ENCODE results near the gene PCSK4. TPM values are rescaled to one million over a fixed set of nuclear protein-coding genes. Genes with fewer than 3 reads are reported as not detected.

The PCSK4 gene
- total RNA-seq, 4 donors from 2014 or later, result 2.6 to 11.9 (median 7.5) TPM

DNA sequence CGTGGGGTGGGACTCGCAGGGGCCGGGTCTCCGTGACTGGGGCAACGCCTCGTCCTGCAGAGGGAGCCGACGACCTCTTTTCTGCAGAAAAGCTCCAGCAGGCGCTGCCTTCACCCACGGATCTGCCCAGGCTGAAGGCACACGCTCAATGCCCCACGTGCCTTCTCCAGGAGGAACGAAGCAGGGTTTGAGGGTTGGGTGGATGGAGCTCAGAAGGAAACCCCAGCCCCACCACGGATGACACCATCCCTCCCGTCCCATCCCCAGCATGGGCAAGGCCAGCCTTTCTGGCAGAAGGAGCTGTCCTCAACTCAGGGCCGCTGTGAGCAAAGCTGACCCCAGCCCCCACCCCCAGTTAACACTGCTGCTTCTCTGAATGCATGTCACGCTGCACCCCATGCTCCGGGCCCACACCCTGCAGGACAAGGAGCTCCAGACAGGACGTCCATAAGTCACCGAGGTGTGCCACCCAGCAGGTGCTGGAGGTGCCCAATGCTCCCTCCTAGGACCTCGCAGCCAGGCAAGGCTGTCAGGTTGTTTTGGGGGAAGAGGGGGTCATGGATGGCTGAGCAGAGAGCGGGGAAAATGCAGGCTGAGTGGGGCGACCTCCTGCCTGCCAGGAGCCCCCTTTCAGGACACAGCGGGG lies 18.5 kb downstream of the PCSK4 start:
- DNase-seq, result no peak
- Histone ChIP-seq H3K4me3 (peak overlapping the region in 1 of 4 donors; percentile 45), H3K36me3 (peaks cover 0 to 6% (median 0%) of the 10 kb centered on the region in 4 donors), H3K9me3 (no peaks in the 10 kb centered on the region), H3K4me1 (peaks cover 33 to 54% (median 47%) of the 10 kb centered on the region in 4 donors), H3K27me3 (peaks cover 75% of the 10 kb centered on the region), H3K27ac (no peak overlapping the region)
- 17 to 100% methylated on average over 1 to 23 of the region's 24 CpGs for WGBS, 2 donors (ENCODE audit: low coverage in 1 of 2)
- intact Hi-C loops (cut with DNase I; ENCODE audit: low total_unique reads) (no loop called here), in situ Hi-C loops (cut with MboI; ENCODE audit: low pct_ligation_motif_present in 1 of 4, low pct_unique_long_range_greater_than_20kb in 1 of 4, low sequenced_read_pairs in 3 of 4) (no loop called here)
- TF ChIP-seq POLR2A (IDR thresholded peaks at IDR 0.05) (no peak), EP300 (IDR thresholded peaks at IDR 0.05; ENCODE audit: low read depth) (no peak), POLR2AphosphoS5 (IDR thresholded peaks at IDR 0.05) (no peak)
- TF ChIP-seq, protein P1, sequence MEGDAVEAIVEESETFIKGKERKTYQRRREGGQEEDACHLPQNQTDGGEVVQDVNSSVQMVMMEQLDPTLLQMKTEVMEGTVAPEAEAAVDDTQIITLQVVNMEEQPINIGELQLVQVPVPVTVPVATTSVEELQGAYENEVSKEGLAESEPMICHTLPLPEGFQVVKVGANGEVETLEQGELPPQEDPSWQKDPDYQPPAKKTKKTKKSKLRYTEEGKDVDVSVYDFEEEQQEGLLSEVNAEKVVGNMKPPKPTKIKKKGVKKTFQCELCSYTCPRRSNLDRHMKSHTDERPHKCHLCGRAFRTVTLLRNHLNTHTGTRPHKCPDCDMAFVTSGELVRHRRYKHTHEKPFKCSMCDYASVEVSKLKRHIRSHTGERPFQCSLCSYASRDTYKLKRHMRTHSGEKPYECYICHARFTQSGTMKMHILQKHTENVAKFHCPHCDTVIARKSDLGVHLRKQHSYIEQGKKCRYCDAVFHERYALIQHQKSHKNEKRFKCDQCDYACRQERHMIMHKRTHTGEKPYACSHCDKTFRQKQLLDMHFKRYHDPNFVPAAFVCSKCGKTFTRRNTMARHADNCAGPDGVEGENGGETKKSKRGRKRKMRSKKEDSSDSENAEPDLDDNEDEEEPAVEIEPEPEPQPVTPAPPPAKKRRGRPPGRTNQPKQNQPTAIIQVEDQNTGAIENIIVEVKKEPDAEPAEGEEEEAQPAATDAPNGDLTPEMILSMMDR (IDR thresholded peaks at IDR 0.05), result no peak

DNA sequence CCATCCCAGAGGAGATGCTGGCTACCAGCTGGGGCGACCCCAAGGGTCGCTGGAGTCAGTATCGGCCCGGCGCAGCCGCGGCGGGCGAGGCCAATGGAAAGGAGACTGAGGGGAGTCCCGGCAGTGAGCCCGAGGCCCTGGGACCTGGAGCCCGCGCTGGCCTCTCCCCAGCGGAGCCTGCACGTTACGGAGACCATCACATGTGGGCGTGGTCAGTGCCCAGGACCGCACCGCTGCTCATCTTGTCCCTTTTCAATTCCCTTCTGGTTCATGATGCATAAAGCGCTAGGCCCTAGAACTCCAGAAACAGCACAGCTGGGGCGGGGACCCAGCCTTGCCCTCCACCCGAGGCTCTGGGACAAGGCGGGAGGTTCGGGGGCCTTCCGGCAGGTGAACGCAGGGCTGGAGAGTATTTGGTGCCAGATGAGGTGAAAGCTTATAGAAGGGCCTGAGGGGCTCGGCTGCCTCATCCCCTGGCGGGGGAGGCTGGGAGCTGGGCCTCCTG lies 19.1 kb downstream of the PCSK4 start:
- no peak for DNase-seq
- in situ Hi-C loops (cut with MboI; ENCODE audit: low pct_ligation_motif_present in 1 of 4, low pct_unique_long_range_greater_than_20kb in 1 of 4, low sequenced_read_pairs in 3 of 4) (no loop called here), intact Hi-C loops (cut with DNase I; ENCODE audit: low total_unique reads) (no loop called here)
- Histone ChIP-seq H3K4me1 (peaks cover 33 to 58% (median 49%) of the 10 kb centered on the region in 4 donors), H3K27ac (no peak overlapping the region), H3K9me3 (no peaks in the 10 kb centered on the region), H3K36me3 (peaks cover 0 to 3% (median 0%) of the 10 kb centered on the region in 4 donors), H3K27me3 (peaks cover 80% of the 10 kb centered on the region), H3K4me3 (peak overlapping the region in 3 of 4 donors; percentile 1 to 45 (median 23))
- 4% methylated on average over 8 of the region's 28 CpGs; no CpG with 5 or more reads in 1 of the 2 donors for WGBS, 2 donors (ENCODE audit: low coverage in 1 of 2)
- TF ChIP-seq POLR2AphosphoS5 (IDR thresholded peaks at IDR 0.05), result no peak
- no peak for TF ChIP-seq POLR2A (IDR thresholded peaks at IDR 0.05)
- TF ChIP-seq, protein P1 (IDR thresholded peaks at IDR 0.05), result no peak
- TF ChIP-seq EP300 (IDR thresholded peaks at IDR 0.05; ENCODE audit: low read depth), result no peak

DNA sequence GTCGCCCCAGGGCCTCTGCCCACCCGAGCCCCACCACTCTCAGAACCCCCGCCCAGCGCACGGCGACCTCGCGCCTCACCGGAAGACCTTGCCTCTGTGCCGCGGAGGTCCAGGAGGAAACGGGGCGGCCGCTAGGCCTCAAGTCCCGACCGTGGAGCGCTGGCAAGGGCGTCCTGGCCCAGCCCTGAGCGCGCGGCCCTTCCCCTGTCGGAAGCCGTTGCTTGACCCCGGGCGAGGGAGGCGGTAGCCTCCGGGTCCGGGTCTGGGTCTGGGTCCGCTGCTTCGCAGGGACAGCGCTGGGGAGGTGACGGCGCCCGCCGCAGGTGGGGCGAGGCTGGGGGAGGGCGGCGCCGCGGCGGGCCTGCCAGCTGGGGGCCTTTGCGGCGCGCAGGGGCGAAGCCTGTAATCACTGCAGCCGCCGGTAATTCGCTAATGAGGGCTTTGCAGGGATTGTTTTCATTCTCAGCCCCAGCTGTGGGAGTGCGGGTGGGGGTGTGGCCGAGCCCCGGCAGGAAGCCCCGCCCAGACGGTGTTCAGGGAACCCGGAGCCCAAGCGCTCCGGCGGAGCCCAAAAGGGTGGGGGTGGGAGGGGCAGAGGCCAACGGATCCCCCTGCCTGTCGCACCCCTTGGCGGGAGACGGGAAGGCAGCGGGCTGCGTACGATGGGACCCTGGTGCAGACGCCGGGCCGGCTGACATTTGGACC lies 19.7 kb downstream of the PCSK4 start:
- TF ChIP-seq, protein P1 (IDR thresholded peaks at IDR 0.05), result no peak
- TF ChIP-seq POLR2A (IDR thresholded peaks at IDR 0.05) (no peak), POLR2AphosphoS5 (IDR thresholded peaks at IDR 0.05) (no peak), EP300 (IDR thresholded peaks at IDR 0.05; ENCODE audit: low read depth) (no peak)
- H3K9me3 ChIP-seq, result no peaks in the 10 kb centered on the region
- in situ Hi-C loops (cut with MboI; ENCODE audit: low pct_ligation_motif_present in 1 of 4, low pct_unique_long_range_greater_than_20kb in 1 of 4, low sequenced_read_pairs in 3 of 4), result no loop called here
- intact Hi-C loops (cut with DNase I; ENCODE audit: low total_unique reads), result no loop called here
- 2% methylated on average over 43 of the region's 67 CpGs; no CpG with 5 or more reads in 1 of the 2 donors for WGBS, 2 donors (ENCODE audit: low coverage in 1 of 2)
- no peak overlapping the region for H3K27ac ChIP-seq
- peak overlapping the region in 3 of 4 donors; percentile 1 to 45 (median 23) for H3K4me3 ChIP-seq
- peaks cover 85% of the 10 kb centered on the region for H3K27me3 ChIP-seq
- no peaks in the 10 kb centered on the region for H3K36me3 ChIP-seq
- H3K4me1 ChIP-seq, result peaks cover 33 to 65% (median 52%) of the 10 kb centered on the region in 4 donors
- DNase-seq, result peak; percentile 67

DNA sequence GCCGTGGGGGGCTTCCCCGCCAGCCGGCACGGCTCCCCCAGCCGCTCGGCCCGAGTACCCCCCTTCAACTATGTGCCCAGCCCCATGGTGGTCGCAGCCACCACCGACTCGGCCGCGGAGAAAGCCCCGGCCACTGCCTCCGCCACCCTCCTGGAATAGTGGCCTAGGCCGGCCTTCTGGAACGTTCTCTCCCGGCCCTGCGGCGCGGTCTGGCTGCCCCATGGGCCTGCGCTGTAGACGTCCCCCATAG lies 20.2 kb downstream of the PCSK4 start:
- intact Hi-C loops (cut with DNase I; ENCODE audit: low total_unique reads), result no loop called here

More for the DNA sequence above, 20.2 kb downstream of the PCSK4 start:
- Histone ChIP-seq H3K27me3 (peaks cover 90% of the 10 kb centered on the region), H3K27ac (no peak overlapping the region), H3K4me1 (peaks cover 33 to 66% (median 54%) of the 10 kb centered on the region in 4 donors), H3K9me3 (no peaks in the 10 kb centered on the region), H3K36me3 (no peaks in the 10 kb centered on the region), H3K4me3 (peak overlapping the region in 2 of 4 donors; percentile 23 to 45)
- TF ChIP-seq POLR2A (IDR thresholded peaks at IDR 0.05) (no peak), POLR2AphosphoS5 (IDR thresholded peaks at IDR 0.05) (no peak)
- in situ Hi-C loops (cut with MboI; ENCODE audit: low pct_ligation_motif_present in 1 of 4, low pct_unique_long_range_greater_than_20kb in 1 of 4, low sequenced_read_pairs in 3 of 4), result no loop called here
- WGBS, 2 donors (ENCODE audit: low coverage in 1 of 2), result no CpG with 5 or more reads among the region's 22 CpGs
- no peak for DNase-seq

Measured in transverse colon (tissue), 4 donors.